Mucosa of descending colon (tissue), 3 donors: ENCODE results near the gene PARP8. TPM values are rescaled to one million over a fixed set of nuclear protein-coding genes. Genes with fewer than 3 reads are reported as not detected.
"Not testable (repeated sequence)": the region's sequence is repeated elsewhere in the genome, so short reads cannot be mapped to it uniquely, and the experiment has no call there.

Experiments used
- ATAC-seq: fragments of 200-7000 bp; cut with Tn5 transposase; one replicate; pipeline ENCODE4 v1.9.1; 2020; ENCODE audit warnings: mild to moderate bottlenecking, moderate library complexity
- DNase-seq, 3 donors: peaks; one replicate each; pipeline ENCODE4 v3.0.0-alpha.2; 2020
- H3K36me3 ChIP-seq: fragments of 200-600 bp; one replicate; pipeline ENCODE4 v1.8.0; 2021; ENCODE audit warnings: low read depth, mild to moderate bottlenecking
- H3K4me1 ChIP-seq: fragments of 200-600 bp; one replicate; pipeline ENCODE4 v1.8.0; 2021; ENCODE audit warnings: low read depth, mild to moderate bottlenecking
- H3K4me3 ChIP-seq: fragments of 200-600 bp; one replicate; pipeline ENCODE4 v1.8.0; 2021; ENCODE audit warnings: mild to moderate bottlenecking
- H3K9me3 ChIP-seq: fragments of 200-600 bp; one replicate; pipeline ENCODE4 v1.8.0; 2021; ENCODE audit warnings: mild to moderate bottlenecking
- CTCF ChIP-seq: fragments of 200-600 bp; IDR thresholded peaks from one replicate; pipeline ENCODE4 v1.8.0; 2022; ENCODE audit warnings: antibody characterized with exemption, mild to moderate bottlenecking
- intact Hi-C, 2 donors: fragments of 100-400 bp; cut with DNase I in 1 of 2; cut with micrococcal nuclease in 1 of 2; formaldehyde crosslinking; loops; one replicate each; pipeline versions ENCODE4 v1.11.0 to v1.11.1; 2022; cut with DNase I, micrococcal nuclease
- total RNA-seq, 3 donors: library from RNA; stranded (reverse); fragmentation: NEBNext Ultra II Directional in 2 of 3; extraction: Animal tissue kit (Norgen Biotek cat#: 25700) in 2 of 3; gene quantifications; one replicate each; pipeline versions ENCODE4 v1.2.1 to v1.2.4, GENCODE V29; 2021 to 2023
- donor health status: DM: no; HTN: no; CAD: no; lungs with moderate emphysema.
- donor health status: DM: no; HTN: no; CAD: no.
- donor health status: DM: no; HTN: yes; CAD: no.

Gene PARP8
- total RNA-seq, 3 donors from 2014 or later = 7.4 to 29.3 (median 20.1) TPM

- intact Hi-C loops = no loop called here
- H3K36me3 ChIP-seq = no peaks in the 10 kb centered on the region
- ATAC-seq = no peak
- no peaks in the 10 kb centered on the region for H3K4me1 ChIP-seq
- no peaks in the 10 kb centered on the region for H3K9me3 ChIP-seq
- no peak for TF ChIP-seq CTCF
- H3K4me3 ChIP-seq = no peak overlapping the region
- DNase-seq = no peak
These were observed 27.7 kb downstream of the PARP8 start for GRCh38 chr5:50694027-50694590.

GRCh38 chr5:50694626-50695025 is 28.2 kb downstream of the PARP8 start:
- ATAC-seq, H3K36me3 ChIP-seq, H3K4me3 ChIP-seq, H3K4me1 ChIP-seq, H3K9me3 ChIP-seq, intact Hi-C loops, DNase-seq: not testable (repeated sequence)

GRCh38 chr5:50697739-50698138 is 31.3 kb downstream of the PARP8 start:
- H3K4me3 ChIP-seq = no peak overlapping the region
- no peaks in the 10 kb centered on the region for H3K9me3 ChIP-seq
- no peaks in the 10 kb centered on the region for H3K4me1 ChIP-seq
- TF ChIP-seq CTCF = no peak
- intact Hi-C loops = no loop called here
- ATAC-seq = no peak
- DNase-seq = no peak
- H3K36me3 ChIP-seq = no peaks in the 10 kb centered on the region

- Histone ChIP-seq H3K4me1 (no peaks in the 10 kb centered on the region), H3K36me3 (no peaks in the 10 kb centered on the region), H3K9me3 (no peaks in the 10 kb centered on the region), H3K4me3 (no peak overlapping the region)
- DNase-seq (no peak), ATAC-seq (no peak)
- intact Hi-C loops = no loop called here
- TF ChIP-seq CTCF = no peak
These were observed 33.3 kb downstream of the PARP8 start for GRCh38 chr5:50699737-50700136.

GRCh38 chr5:50700706-50701105 is 34.3 kb downstream of the PARP8 start:
- Histone ChIP-seq H3K9me3 (no peaks in the 10 kb centered on the region), H3K4me3 (no peak overlapping the region), H3K4me1 (no peaks in the 10 kb centered on the region), H3K36me3 (no peaks in the 10 kb centered on the region)
- TF ChIP-seq CTCF = no peak
- intact Hi-C loops = no loop called here
- no peak for ATAC-seq
- no peak for DNase-seq

GRCh38 chr5:50702615-50703366 is 36.4 kb downstream of the PARP8 start:
- ATAC-seq (peak; percentile 57), DNase-seq (no peak)

More at GRCh38 chr5:50702615-50703366, 36.4 kb downstream of the PARP8 start:
- intact Hi-C loops = no loop called here
- Histone ChIP-seq H3K4me3 (no peak overlapping the region), H3K4me1 (no peaks in the 10 kb centered on the region), H3K36me3 (no peaks in the 10 kb centered on the region), H3K9me3 (no peaks in the 10 kb centered on the region)
- TF ChIP-seq CTCF = no peak
